Measurements from ENCODE around the gene SPARCL1. TPM values are rescaled to one million over a fixed set of nuclear protein-coding genes. Genes with fewer than 3 reads are reported as not detected.
A peak's percentile ranks its signal among the peaks of the same experiment; 100 is the strongest.

Gene SPARCL1
- total RNA-seq, 4 donors from 2014 or later = 225 to 357 (median 273) TPM

DNA sequence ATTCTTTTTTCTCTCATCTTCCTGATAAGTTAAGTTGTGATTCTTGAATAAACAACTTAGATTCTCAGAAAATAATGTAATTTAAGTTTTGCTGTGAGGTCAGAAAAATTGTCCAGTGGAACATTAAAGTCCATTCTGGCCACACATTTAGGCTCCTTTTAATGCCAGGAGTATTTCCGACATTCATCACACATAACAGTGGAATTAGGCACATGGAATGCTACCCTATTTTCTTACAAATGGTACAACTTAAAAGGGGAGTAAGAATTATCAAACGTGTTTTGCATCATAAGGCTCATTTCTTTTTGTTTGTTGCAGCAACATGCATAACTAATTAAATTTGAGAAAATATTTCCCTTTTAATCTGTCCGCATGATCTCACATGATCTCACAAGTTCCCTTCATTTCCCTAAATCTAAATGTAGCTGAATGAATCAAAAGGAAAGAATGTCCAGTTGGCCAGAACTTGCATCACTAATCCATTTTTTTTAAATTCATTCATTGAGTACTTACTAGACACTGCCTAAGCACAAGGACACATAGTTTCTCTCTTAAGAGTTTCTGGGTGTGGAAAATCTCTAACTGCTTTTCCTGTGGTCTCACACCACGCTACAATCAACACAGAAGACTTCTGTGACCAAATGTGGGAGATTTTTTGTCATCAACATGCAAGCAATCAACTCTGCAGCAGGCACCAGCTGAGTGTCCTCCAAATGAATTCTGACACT lies 22.0 kb downstream of the SPARCL1 start:
- Histone ChIP-seq H3K27ac (peak overlapping the region; percentile 37 to 51 (median 46)), H3K36me3 (peaks cover 0 to 6% of the 10 kb centered on the region in 2 donors), H3K4me1 (peaks cover 5 to 14% of the 10 kb centered on the region in 2 donors), H3K9me3 (no peaks in the 10 kb centered on the region), H3K27me3 (no peaks in the 10 kb centered on the region), H3K4me3 (no peak overlapping the region)
- intact Hi-C loops (cut with DNase I; ENCODE audit: low total_unique reads) (no loop called here), in situ Hi-C loops (cut with MboI; ENCODE audit: low sequenced_read_pairs in 4 of 4) (no loop called here)
- DNase-seq = no peak
- ATAC-seq = peak in 1 of 2 donors; percentile 27
- TF ChIP-seq POLR2A (IDR thresholded peaks at IDR 0.05) = no peak
- TF ChIP-seq, protein P1, sequence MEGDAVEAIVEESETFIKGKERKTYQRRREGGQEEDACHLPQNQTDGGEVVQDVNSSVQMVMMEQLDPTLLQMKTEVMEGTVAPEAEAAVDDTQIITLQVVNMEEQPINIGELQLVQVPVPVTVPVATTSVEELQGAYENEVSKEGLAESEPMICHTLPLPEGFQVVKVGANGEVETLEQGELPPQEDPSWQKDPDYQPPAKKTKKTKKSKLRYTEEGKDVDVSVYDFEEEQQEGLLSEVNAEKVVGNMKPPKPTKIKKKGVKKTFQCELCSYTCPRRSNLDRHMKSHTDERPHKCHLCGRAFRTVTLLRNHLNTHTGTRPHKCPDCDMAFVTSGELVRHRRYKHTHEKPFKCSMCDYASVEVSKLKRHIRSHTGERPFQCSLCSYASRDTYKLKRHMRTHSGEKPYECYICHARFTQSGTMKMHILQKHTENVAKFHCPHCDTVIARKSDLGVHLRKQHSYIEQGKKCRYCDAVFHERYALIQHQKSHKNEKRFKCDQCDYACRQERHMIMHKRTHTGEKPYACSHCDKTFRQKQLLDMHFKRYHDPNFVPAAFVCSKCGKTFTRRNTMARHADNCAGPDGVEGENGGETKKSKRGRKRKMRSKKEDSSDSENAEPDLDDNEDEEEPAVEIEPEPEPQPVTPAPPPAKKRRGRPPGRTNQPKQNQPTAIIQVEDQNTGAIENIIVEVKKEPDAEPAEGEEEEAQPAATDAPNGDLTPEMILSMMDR (IDR thresholded peaks at IDR 0.05 in 4 of 5, conservative IDR thresholded peaks at IDR 0.05 in 1 of 5) = no peak

DNA sequence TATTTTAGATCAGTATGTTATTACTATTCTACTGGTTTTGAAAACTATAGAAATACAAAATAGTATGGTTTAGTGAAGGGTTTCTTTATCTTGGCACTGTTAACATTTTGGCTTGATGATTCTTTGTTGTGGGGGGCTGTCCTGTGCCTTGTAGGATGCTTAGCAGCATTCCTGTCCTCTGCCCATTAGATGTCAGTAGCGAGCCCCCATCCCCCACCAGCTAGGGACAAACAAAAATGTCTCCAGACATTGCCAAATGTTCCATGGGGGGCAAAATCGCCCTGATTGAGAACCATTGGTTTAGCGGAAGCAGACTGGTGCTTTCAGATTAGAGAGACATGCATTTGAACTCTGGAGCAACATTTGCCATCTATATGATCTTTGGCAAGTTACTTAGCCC lies 23.3 kb downstream of the SPARCL1 start:
- in situ Hi-C loops (cut with MboI; ENCODE audit: low sequenced_read_pairs in 4 of 4) (no loop called here), intact Hi-C loops (cut with DNase I; ENCODE audit: low total_unique reads) (no loop called here)
- DNase-seq = no peak
- Histone ChIP-seq H3K27me3 (no peaks in the 10 kb centered on the region), H3K4me1 (peaks cover 5 to 24% of the 10 kb centered on the region in 2 donors), H3K27ac (peak overlapping the region in 3 of 4 donors; percentile 13 to 41 (median 37)), H3K36me3 (peaks cover 0 to 6% of the 10 kb centered on the region in 2 donors), H3K9me3 (no peaks in the 10 kb centered on the region), H3K4me3 (no peak overlapping the region)
- no peak for TF ChIP-seq POLR2A (IDR thresholded peaks at IDR 0.05)
- no peak for ATAC-seq

DNA sequence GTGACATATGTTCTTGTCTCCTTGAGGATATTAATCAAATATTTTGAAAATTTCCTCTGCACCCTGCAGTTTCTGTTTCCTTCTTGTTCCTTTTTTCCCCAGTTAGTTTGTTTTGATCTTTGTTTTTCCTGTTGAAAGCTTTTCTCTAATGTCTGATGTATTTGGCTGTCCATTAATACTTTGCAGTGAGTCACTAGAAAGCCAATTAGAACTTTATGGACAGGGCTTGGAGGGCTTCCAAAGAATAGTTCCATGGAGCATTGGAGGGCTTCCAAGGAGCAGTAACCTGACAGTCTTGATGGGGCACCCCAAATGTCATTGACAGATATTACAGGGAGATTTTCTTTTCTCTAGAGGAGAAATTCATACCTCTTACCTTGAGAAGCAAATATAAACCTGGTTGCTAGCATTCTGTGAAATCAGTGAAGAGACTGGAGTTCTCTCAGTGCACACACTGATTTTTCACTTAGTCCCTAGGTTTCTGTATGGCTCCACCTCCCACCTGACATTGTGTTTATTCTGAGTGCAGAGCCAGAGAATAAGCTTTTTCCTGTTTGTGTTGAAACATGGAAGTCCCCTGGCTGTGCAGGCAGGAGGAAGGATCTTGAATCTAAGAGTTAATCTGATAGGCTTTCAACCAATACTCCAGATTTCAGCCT lies 26.5 kb downstream of the SPARCL1 start:
- TF ChIP-seq POLR2A (IDR thresholded peaks at IDR 0.05) = peak in 1 of 2 donors; percentile 9
- TF ChIP-seq, protein P1 (IDR thresholded peaks at IDR 0.05 in 4 of 5, conservative IDR thresholded peaks at IDR 0.05 in 1 of 5) = no peak
- DNase-seq (no peak), ATAC-seq (peak; percentile 22 to 42)
- Histone ChIP-seq H3K36me3 (peaks cover 0 to 9% of the 10 kb centered on the region in 2 donors), H3K4me1 (peaks cover 3 to 33% of the 10 kb centered on the region in 2 donors), H3K27me3 (no peaks in the 10 kb centered on the region), H3K27ac (peak overlapping the region; percentile 19 to 64 (median 52)), H3K4me3 (no peak overlapping the region), H3K9me3 (no peaks in the 10 kb centered on the region)
- in situ Hi-C loops (cut with MboI; ENCODE audit: low sequenced_read_pairs in 4 of 4) = no loop called here
- intact Hi-C loops (cut with DNase I; ENCODE audit: low total_unique reads) = no loop called here

DNA sequence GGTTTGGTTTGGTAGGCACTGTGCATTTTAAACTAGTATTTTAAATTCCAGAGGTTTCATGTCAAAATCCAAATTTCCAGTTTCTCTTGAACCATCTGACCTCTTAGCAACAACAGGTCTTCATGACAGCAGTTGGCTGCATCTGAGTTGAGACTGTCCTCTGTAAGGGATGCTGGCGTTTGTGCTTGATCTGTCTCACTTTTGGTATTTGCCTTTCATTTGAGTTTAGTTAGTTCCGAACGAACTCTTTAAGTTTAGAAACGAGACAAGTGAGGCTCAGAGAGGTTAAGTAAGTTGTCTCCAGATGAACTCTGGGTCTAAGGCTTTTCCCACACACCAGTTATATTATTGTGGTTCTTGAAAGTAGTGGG lies 29.1 kb downstream of the SPARCL1 start:
- Histone ChIP-seq H3K27me3 (no peaks in the 10 kb centered on the region), H3K9me3 (no peaks in the 10 kb centered on the region), H3K4me1 (peaks cover 0 to 30% of the 10 kb centered on the region in 2 donors), H3K36me3 (peaks cover 0 to 7% of the 10 kb centered on the region in 2 donors), H3K27ac (peak overlapping the region; percentile 44 to 61 (median 56)), H3K4me3 (no peak overlapping the region)
- ATAC-seq (no peak), DNase-seq (no peak)
- in situ Hi-C loops (cut with MboI; ENCODE audit: low sequenced_read_pairs in 4 of 4) (no loop called here), intact Hi-C loops (cut with DNase I; ENCODE audit: low total_unique reads) (no loop called here)
- no peak for TF ChIP-seq POLR2A (IDR thresholded peaks at IDR 0.05)
- TF ChIP-seq, protein P1 (IDR thresholded peaks at IDR 0.05 in 4 of 5, conservative IDR thresholded peaks at IDR 0.05 in 1 of 5) = no peak

DNA sequence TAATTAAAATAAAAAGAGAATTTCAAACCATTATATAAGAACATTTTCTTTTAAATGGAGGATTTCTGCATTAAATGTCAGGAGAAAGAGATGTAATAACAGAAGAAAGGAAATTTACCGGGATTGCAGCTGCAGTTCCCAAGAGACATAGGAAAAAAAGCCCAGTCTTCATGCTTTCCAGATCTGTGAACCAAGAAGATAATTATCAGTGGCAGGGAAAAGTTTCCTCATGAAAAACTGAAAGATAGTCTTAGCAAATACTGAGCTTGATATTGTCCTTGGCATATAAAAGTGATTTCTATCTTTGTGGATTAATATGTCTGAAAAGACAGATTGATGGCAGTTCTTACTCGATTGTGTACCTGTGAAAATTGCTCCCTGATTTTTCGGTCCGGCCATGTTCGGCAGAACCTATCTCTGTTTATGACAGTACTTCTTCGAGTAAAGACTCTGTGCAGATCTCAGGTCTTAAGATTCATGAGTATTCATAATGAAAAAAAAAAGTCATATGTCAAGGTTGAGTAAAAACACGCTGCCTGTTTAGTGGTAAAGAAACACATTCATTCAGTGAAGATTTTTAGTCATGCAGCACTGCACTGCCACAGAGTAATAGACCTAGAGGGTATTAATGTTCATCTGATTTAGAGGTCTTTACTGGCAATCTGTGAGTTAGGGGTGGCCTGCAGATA lies 29.6 kb downstream of the SPARCL1 start:
- no peaks in the 10 kb centered on the region for H3K27me3 ChIP-seq
- intact Hi-C loops (cut with DNase I; ENCODE audit: low total_unique reads) = no loop called here

More for the DNA sequence above, 29.6 kb downstream of the SPARCL1 start:
- ATAC-seq = peak in 1 of 2 donors; percentile 45
- Histone ChIP-seq H3K27ac (peak overlapping the region; percentile 44 to 61 (median 56)), H3K36me3 (peaks cover 0 to 7% of the 10 kb centered on the region in 2 donors), H3K4me3 (no peak overlapping the region), H3K4me1 (peaks cover 0 to 30% of the 10 kb centered on the region in 2 donors), H3K9me3 (no peaks in the 10 kb centered on the region)
- TF ChIP-seq, protein P1 (IDR thresholded peaks at IDR 0.05 in 4 of 5, conservative IDR thresholded peaks at IDR 0.05 in 1 of 5) = no peak
- peak in 1 of 2 donors; percentile 2 for TF ChIP-seq POLR2A (IDR thresholded peaks at IDR 0.05)
- DNase-seq = no peak
- in situ Hi-C loops (cut with MboI; ENCODE audit: low sequenced_read_pairs in 4 of 4) = no loop called here
